A549 (cell line): ENCODE measurements around the gene PAQR8. TPM values are rescaled to one million over a fixed set of nuclear protein-coding genes. Genes with fewer than 3 reads are reported as not detected.

Experiments
- ATAC-seq, 2 experiments: fragments of 200-7000 bp in 1 of 2; fragments of >200 bp in 1 of 2; cut with Nextera tagmentation in 1 of 2; cut with Tn5 transposase in 1 of 2; 3 replicates each; pipeline versions ENCODE4 v1.8.0 to v1.9.1; 2018 to 2020; ENCODE audit warnings: mild to moderate bottlenecking in 1 of 2, moderate library complexity in 1 of 2
- CTCF ChIA-PET: fragments of 300-600 bp; sonication (Branson Sonifier 250); formaldehyde crosslinking; extraction: SDS; loops from one replicate; lab custom pipeline; 2021; ENCODE audit warnings: antibody characterized with exemption, inconsistent platforms; lab: Yijun Ruan, JAX
- POLR2A ChIA-PET: fragments of 350-600 bp; formaldehyde crosslinking; extraction: SDS; loops from one replicate; lab custom pipeline; 2021; ENCODE audit warnings: antibody characterized with exemption, inconsistent platforms; lab: Yijun Ruan, JAX
- DNase-seq, 2 experiments: peaks; one replicate each; pipeline versions ENCODE4 v3.0.0 to v3.0.0-alpha.2; 2011 to 2016; ENCODE audit warnings: low read depth in 1 of 2, low spot score in 1 of 2
- FAIRE-seq: peaks from 2 replicates; lab custom pipeline; 2011; peaks lifted over from hg19 to GRCh38; lab: Jason Lieb, UNC
- H3K27ac ChIP-seq, 2 experiments: fragments of >200 bp; sonication (Bioruptor Twin); formaldehyde crosslinking; 3 replicates each; pipeline ENCODE4 v1.5.1; 2016 to 2017
- H3K4me1 ChIP-seq: fragments of >200 bp; sonication (Bioruptor Twin); formaldehyde crosslinking; 3 replicates; pipeline ENCODE4 v1.6.1; 2016
- H3K4me2 ChIP-seq: fragments of >200 bp; sonication (Bioruptor Twin); formaldehyde crosslinking; 3 replicates; pipeline ENCODE4 v1.6.1; 2016
- H3K4me3 ChIP-seq: fragments of >200 bp; sonication (Bioruptor Twin); formaldehyde crosslinking; 3 replicates; pipeline ENCODE4 v1.5.1; 2016
- H3K9me3 ChIP-seq: fragments of >200 bp; sonication (Bioruptor Twin); formaldehyde crosslinking; 3 replicates; pipeline ENCODE4 v1.6.1; 2016
- BHLHE40 ChIP-seq: IDR thresholded peaks from 2 replicates; pipeline ENCODE4 v1.6.1; 2012; ENCODE audit warnings: low read depth, low read length, inconsistent platforms
- CBX8 ChIP-seq: fragments of 200-600 bp; sonication (generic); IDR thresholded peaks from 2 replicates; pipeline ENCODE4 v1.6.1; 2016
- CEBPB ChIP-seq, 2 experiments: fragments of >200 bp in 1 of 2; sonication (Bioruptor Twin) in 1 of 2; formaldehyde crosslinking in 1 of 2; IDR thresholded peaks; 2 replicates each; pipeline ENCODE4 v1.6.1; 2012 to 2016
- E2F6 ChIP-seq: IDR thresholded peaks from 2 replicates; pipeline ENCODE4 v1.6.1; 2012; ENCODE audit warnings: low read depth, borderline replicate concordance
- EHF ChIP-seq: fragments of 250-450 bp; sonication (Bioruptor Pico); IDR thresholded peaks from 2 replicates; pipeline ENCODE4 v1.5.0; 2020; ENCODE audit warnings: mild to moderate bottlenecking
- EHMT2 ChIP-seq: fragments of 200-600 bp; sonication (generic); IDR thresholded peaks from 2 replicates; pipeline ENCODE4 v1.6.1; 2016; ENCODE audit warnings: antibody characterized with exemption, low read depth, mild to moderate bottlenecking, moderate library complexity
- ESRRA ChIP-seq: fragments of 150-350 bp; IDR thresholded peaks from 2 replicates; pipeline ENCODE4 v1.6.1; 2014; ENCODE audit warnings: mild to moderate bottlenecking, low read length, borderline replicate concordance
- FOXS1 ChIP-seq: fragments of 250-450 bp; sonication (Bioruptor Pico); IDR thresholded peaks from 2 replicates; pipeline ENCODE4 v1.5.0; 2020; ENCODE audit warnings: mild to moderate bottlenecking, moderate library complexity
- KDM1A ChIP-seq: fragments of 200-600 bp; sonication (generic); IDR thresholded peaks from 2 replicates; pipeline ENCODE4 v1.6.1; 2016; ENCODE audit warnings: low read depth, mild to moderate bottlenecking
- KDM5A ChIP-seq: fragments of 200-600 bp; sonication (generic); IDR thresholded peaks from 2 replicates; pipeline ENCODE4 v1.6.1; 2016; ENCODE audit warnings: antibody characterized with exemption, mild to moderate bottlenecking
- NFE2L2 ChIP-seq: fragments of 150-350 bp; conservative IDR thresholded peaks from 2 replicates; pipeline ENCODE4 v1.6.1; 2014; ENCODE audit warnings: low read length
- NR3C1 ChIP-seq: fragments of >200 bp; sonication (Bioruptor Twin); formaldehyde crosslinking; IDR thresholded peaks from 3 replicates; pipeline ENCODE4 v1.6.1; 2017
- PHF8 ChIP-seq: fragments of 200-600 bp; sonication (generic); IDR thresholded peaks from 2 replicates; pipeline ENCODE4 v1.6.1; 2016; ENCODE audit warnings: low read depth, mild to moderate bottlenecking, antibody characterized with exemption, moderate library complexity, borderline replicate concordance
- POLR2AphosphoS2 ChIP-seq: conservative IDR thresholded peaks from 2 replicates; pipeline ENCODE4 v1.6.1; 2012; ENCODE audit warnings: low read length, improper control_type of control experiment, inconsistent platforms
- RAD21 ChIP-seq, 2 experiments: fragments of >200 bp in 1 of 2; sonication (Bioruptor Twin) in 1 of 2; formaldehyde crosslinking in 1 of 2; IDR thresholded peaks in 1 of 2; conservative IDR thresholded peaks in 1 of 2; 2 replicates in 1 of 2; 3 replicates in 1 of 2; pipeline ENCODE4 v1.6.1; 2012 to 2018; ENCODE audit warnings: inconsistent platforms in 1 of 2
- RARB ChIP-seq: fragments of 250-450 bp; sonication (Bioruptor Pico); IDR thresholded peaks from 2 replicates; pipeline ENCODE4 v1.8.0; 2021; ENCODE audit warnings: mild to moderate bottlenecking, moderate library complexity
- RNF2 ChIP-seq: fragments of 200-600 bp; sonication (generic); IDR thresholded peaks from 2 replicates; pipeline ENCODE4 v1.6.1; 2016; ENCODE audit warnings: low read depth, mild to moderate bottlenecking, antibody characterized with exemption, moderate library complexity, borderline replicate concordance
- TFCP2L1 ChIP-seq: fragments of 250-450 bp; sonication (Bioruptor Pico); IDR thresholded peaks from 2 replicates; pipeline ENCODE4 v1.5.0; 2021; ENCODE audit warnings: mild to moderate bottlenecking
- ZNF302 ChIP-seq: fragments of 250-450 bp; sonication (Bioruptor Pico); IDR thresholded peaks from 2 replicates; pipeline ENCODE4 v1.9.0; 2021; ENCODE audit warnings: inconsistent platforms, mild to moderate bottlenecking, moderate library complexity
- WGBS: methylation state at CpG from one replicate; pipeline ENCODE4 v1.1.6; 2017; ENCODE audit errors: missing lambda C conversion rate; 5-methylcytosine and 5-hydroxymethylcytosine counted together
- polyA plus RNA-seq, 4 experiments: library from polyadenylated mRNA; depleted of rRNA in 3 of 4; stranded (reverse); fragments of >200 nt; fragmentation: RNase III in 1 of 4; extraction: RNeasy Plus Mini Kit Qiagen cat#74134 plus additional on column Dnase treatment in 1 of 4; gene quantifications; 2 replicates in 3 of 4; 3 replicates in 1 of 4; pipeline ENCODE4 v1.2.3, GENCODE V29; 2011 to 2017
- TF ChIP-seq, protein P1 (sequence below): IDR thresholded peaks from 2 replicates; pipeline ENCODE4 v1.6.1; 2012
- TF ChIP-seq, protein P2 (sequence below): fragments of 150-350 bp; IDR thresholded peaks from 2 replicates; pipeline ENCODE4 v1.6.1; 2014; ENCODE audit warnings: low read depth, mild to moderate bottlenecking, low read length

PAQR8 gene
- polyA plus RNA-seq, 2 of the 4 experiments (the other 2 are of a cell fraction), result 0.80 to 1.2 TPM

DNA sequence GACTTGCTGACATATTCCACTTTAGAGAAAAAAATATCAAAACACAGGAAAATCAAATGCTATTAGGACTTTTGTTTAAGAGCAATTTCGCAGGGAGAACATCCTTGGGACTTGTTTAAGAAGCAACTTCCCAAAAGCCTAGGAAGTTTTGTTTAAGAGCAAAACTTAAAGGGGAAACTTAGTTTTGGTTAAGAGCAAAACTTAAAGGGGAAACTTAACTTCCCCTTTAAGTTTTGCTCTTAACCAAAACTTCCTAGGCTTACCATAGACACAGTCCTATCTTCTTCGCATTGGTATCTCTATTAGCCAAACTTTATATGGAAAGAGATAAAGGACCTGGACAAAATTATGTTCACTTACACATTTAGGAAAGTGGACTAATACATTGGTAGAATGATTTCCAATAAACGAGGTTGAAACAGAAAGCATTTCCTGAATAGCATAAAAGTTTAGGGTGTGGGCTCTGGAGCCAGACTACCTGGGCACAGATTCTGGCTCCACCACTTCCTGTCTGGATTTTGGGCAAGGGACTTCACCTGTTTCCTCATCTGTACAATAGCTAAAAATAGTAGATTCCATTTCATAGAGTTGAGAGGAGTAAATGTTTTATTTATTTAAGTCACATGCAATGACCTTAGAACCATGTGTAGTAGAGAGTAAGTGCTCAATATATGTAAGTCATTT lies 15.7 kb downstream of the PAQR8 start:
- POLR2A ChIA-PET, result no interaction called here
- Histone ChIP-seq H3K27ac (no peak overlapping the region), H3K4me1 (no peaks in the 10 kb centered on the region), H3K9me3 (no peaks in the 10 kb centered on the region), H3K4me2 (no peak overlapping the region), H3K4me3 (no peak overlapping the region)
- no peak for TF ChIP-seq E2F6
- TF ChIP-seq NR3C1, result no peak
- no peak for TF ChIP-seq CBX8
- no peak for TF ChIP-seq KDM1A
- TF ChIP-seq RAD21 (conservative IDR thresholded peaks at IDR 0.05 in 1 of 2, IDR thresholded peaks at IDR 0.05 in 1 of 2), result no peak
- TF ChIP-seq POLR2AphosphoS2, result no peak
- TF ChIP-seq EHF (CRISPR knock-in tag), result no peak
- TF ChIP-seq TFCP2L1 (CRISPR knock-in tag), result no peak
- TF ChIP-seq ZNF302 (CRISPR knock-in tag), result no peak
- TF ChIP-seq, protein P1, sequence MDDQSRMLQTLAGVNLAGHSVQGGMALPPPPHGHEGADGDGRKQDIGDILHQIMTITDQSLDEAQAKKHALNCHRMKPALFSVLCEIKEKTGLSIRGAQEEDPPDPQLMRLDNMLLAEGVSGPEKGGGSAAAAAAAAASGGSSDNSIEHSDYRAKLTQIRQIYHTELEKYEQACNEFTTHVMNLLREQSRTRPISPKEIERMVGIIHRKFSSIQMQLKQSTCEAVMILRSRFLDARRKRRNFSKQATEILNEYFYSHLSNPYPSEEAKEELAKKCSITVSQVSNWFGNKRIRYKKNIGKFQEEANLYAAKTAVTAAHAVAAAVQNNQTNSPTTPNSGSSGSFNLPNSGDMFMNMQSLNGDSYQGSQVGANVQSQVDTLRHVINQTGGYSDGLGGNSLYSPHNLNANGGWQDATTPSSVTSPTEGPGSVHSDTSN, result no peak
- TF ChIP-seq FOXS1 (CRISPR knock-in tag), result no peak
- no peak for TF ChIP-seq BHLHE40
- TF ChIP-seq RNF2, result no peak
- TF ChIP-seq EHMT2, result no peak
- TF ChIP-seq ESRRA, result no peak
- WGBS, result 72% methylated on average over 3 of the region's 3 CpGs
- DNase-seq (no peak), ATAC-seq (no peak), FAIRE-seq (no peak)
- CTCF ChIA-PET, result interaction anchor here (1.0 to 1.1 kb wide), 2 partner anchors 22 to 115 kb away, joined by 3 read pairs; no protein-coding TSS in a partner anchor

GRCh38 chr6:52381249-52381648 lies 19.3 kb downstream of the PAQR8 start:
- ATAC-seq (no peak), FAIRE-seq (no peak), DNase-seq (no peak)
- H3K4me2 ChIP-seq, result no peak overlapping the region
- 93% methylated on average over 4 of the region's 4 CpGs for WGBS
- no peak overlapping the region for H3K4me3 ChIP-seq
- ChIA-PET CTCF (interaction anchor here (1.0 to 1.4 kb wide), 3 partner anchors 95 to 281 kb away, joined by 3 to 4 read pairs (median 3); no protein-coding TSS in a partner anchor), POLR2A (no interaction called here)
- no peaks in the 10 kb centered on the region for H3K9me3 ChIP-seq
- no peak overlapping the region for H3K27ac ChIP-seq
- no peaks in the 10 kb centered on the region for H3K4me1 ChIP-seq
- TF ChIP-seq PHF8, result no peak
- TF ChIP-seq RARB (CRISPR knock-in tag), result no peak
- TF ChIP-seq, protein P2, sequence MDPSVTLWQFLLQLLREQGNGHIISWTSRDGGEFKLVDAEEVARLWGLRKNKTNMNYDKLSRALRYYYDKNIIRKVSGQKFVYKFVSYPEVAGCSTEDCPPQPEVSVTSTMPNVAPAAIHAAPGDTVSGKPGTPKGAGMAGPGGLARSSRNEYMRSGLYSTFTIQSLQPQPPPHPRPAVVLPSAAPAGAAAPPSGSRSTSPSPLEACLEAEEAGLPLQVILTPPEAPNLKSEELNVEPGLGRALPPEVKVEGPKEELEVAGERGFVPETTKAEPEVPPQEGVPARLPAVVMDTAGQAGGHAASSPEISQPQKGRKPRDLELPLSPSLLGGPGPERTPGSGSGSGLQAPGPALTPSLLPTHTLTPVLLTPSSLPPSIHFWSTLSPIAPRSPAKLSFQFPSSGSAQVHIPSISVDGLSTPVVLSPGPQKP, result no peak
- no peak for TF ChIP-seq EHMT2

DNA sequence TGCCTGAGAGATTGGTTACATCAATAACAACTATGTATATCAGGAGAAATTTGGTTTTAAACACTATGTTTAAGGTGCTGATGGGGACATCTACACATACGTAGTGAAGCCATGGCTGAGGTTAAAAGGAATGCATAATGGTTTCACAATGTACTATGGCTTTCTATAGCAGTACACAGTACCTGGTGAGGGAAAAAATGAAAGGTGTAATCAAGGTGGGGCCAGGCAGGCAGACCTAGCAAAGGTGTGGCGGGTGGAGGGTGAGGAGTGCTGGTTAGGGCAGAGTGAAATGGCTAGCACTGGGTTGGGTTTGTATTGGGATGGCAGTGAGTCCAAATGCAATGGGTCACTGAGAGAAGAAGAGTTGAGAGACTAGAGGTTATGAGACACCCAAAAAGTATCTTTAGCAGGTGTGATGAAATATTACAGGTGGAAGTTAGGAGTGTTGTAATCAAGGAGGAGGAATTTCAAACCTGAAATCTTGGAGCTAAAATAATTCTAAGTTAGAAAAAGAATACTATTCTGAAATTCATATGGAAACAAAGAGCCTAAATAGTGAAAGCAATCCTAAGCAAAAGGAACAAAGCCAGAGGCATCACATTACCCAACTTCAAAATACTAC lies 22.3 kb downstream of the PAQR8 start:
- no peak for ATAC-seq
- Histone ChIP-seq H3K9me3 (no peaks in the 10 kb centered on the region), H3K27ac (no peak overlapping the region), H3K4me1 (no peaks in the 10 kb centered on the region), H3K4me3 (no peak overlapping the region), H3K4me2 (no peak overlapping the region)
- ChIA-PET CTCF (no interaction called here), POLR2A (no interaction called here)
- DNase-seq, result no peak
- 83% methylated on average over 2 of the region's 2 CpGs for WGBS
- no peak for TF ChIP-seq KDM5A
- no peak for TF ChIP-seq PHF8
- TF ChIP-seq RNF2, result no peak
- no peak for TF ChIP-seq NFE2L2
- TF ChIP-seq CEBPB (IDR thresholded peaks at IDR 0.05), result no peak
- TF ChIP-seq BHLHE40, result no peak
- no peak for TF ChIP-seq CBX8
- no peak for TF ChIP-seq E2F6
- no peak for TF ChIP-seq EHMT2
- no peak for FAIRE-seq
